Tibial artery (tissue), 4 donors: Measurements from ENCODE around the gene CTIF.

Experiments
- DNase-seq, 2 donors: peaks; one replicate each; pipeline ENCODE4 v3.0.0-alpha.2; 2019
- H3K27ac ChIP-seq, 2 donors: fragments of 200-600 bp; sonication (generic) in 1 of 2; 1 replicate in 1 of 2; 2 replicates in 1 of 2; pipeline ENCODE4 v1.5.1; 2018 to 2019; ENCODE audit warnings: mild to moderate bottlenecking in 1 of 2
- H3K27me3 ChIP-seq, 2 donors: fragments of 200-600 bp; sonication (generic) in 1 of 2; one replicate each; pipeline versions ENCODE4 v1.5.1 to v1.6.0; 2016 to 2019
- H3K36me3 ChIP-seq, 3 donors: fragments of 200-600 bp; sonication (generic) in 2 of 3; one replicate each; pipeline ENCODE4 v1.5.1; 2016 to 2019; ENCODE audit warnings: mild to moderate bottlenecking in 2 of 3
- H3K4me1 ChIP-seq, 4 donors: fragments of 200-600 bp; sonication (generic) in 2 of 4; 1 replicate in 3 of 4; 2 replicates in 1 of 4; pipeline ENCODE4 v1.5.1; 2016 to 2019
- H3K4me3 ChIP-seq, 2 donors: fragments of 200-600 bp; sonication (generic) in 1 of 2; 1 replicate in 1 of 2; 2 replicates in 1 of 2; pipeline ENCODE4 v1.5.1; 2018 to 2019; ENCODE audit warnings: mild to moderate bottlenecking in 2 of 2
- H3K9me3 ChIP-seq, 3 donors: fragments of 200-600 bp; sonication (generic) in 1 of 3; one replicate each; pipeline ENCODE4 v1.5.1; 2016 to 2019
- intact Hi-C: fragments of 100-400 bp; cut with DNase I; formaldehyde crosslinking; loops from one replicate; pipeline ENCODE4 v1.15.0; 2023; ENCODE audit warnings: low total_unique reads
- TF ChIP-seq, protein P1 (sequence below), 2 experiments: fragments of 200-600 bp in 1 of 2; fragments of 450-650 bp in 1 of 2; IDR thresholded peaks; one replicate each; pipeline ENCODE4 v1.5.1; 2017 to 2019; ENCODE audit warnings: antibody characterized with exemption in 2 of 2, mild to moderate bottlenecking in 1 of 2, moderate library complexity in 1 of 2

The CTIF gene

DNA sequence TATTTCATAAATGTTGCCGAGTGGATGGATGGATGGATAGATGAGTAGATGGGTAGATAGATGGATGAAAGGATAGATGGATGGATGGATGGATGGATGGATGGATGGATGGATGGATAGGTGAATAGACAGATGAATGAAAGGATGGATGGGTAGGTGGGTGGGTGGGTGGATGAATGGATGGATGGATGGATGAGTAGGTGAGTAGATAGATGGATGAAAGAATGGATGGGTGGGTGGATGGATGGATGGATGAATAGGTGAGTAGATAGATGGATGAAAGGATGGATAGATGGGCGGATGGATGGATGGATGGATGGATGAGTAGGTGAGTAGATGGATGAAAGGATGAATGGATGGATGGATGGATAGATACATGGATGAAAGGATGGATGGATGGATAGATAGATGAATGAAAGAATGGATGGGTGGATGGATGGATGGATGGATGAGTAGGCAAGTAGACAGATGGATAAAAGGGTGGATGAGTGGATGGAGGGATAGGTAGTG is 307.6 kb downstream of the CTIF start:
- Histone ChIP-seq H3K9me3 (no peaks in the 10 kb centered on the region), H3K36me3 (peaks cover 0 to 4% (median 0%) of the 10 kb centered on the region in 3 donors), H3K27ac (no peak overlapping the region), H3K4me1 (peaks cover 0 to 76% (median 57%) of the 10 kb centered on the region in 4 donors), H3K27me3 (no peaks in the 10 kb centered on the region), H3K4me3 (no peak overlapping the region)
- intact Hi-C loops = no loop called here
- DNase-seq = no peak
- TF ChIP-seq, protein P1, sequence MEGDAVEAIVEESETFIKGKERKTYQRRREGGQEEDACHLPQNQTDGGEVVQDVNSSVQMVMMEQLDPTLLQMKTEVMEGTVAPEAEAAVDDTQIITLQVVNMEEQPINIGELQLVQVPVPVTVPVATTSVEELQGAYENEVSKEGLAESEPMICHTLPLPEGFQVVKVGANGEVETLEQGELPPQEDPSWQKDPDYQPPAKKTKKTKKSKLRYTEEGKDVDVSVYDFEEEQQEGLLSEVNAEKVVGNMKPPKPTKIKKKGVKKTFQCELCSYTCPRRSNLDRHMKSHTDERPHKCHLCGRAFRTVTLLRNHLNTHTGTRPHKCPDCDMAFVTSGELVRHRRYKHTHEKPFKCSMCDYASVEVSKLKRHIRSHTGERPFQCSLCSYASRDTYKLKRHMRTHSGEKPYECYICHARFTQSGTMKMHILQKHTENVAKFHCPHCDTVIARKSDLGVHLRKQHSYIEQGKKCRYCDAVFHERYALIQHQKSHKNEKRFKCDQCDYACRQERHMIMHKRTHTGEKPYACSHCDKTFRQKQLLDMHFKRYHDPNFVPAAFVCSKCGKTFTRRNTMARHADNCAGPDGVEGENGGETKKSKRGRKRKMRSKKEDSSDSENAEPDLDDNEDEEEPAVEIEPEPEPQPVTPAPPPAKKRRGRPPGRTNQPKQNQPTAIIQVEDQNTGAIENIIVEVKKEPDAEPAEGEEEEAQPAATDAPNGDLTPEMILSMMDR (IDR thresholded peaks at IDR 0.05) = no peak

DNA sequence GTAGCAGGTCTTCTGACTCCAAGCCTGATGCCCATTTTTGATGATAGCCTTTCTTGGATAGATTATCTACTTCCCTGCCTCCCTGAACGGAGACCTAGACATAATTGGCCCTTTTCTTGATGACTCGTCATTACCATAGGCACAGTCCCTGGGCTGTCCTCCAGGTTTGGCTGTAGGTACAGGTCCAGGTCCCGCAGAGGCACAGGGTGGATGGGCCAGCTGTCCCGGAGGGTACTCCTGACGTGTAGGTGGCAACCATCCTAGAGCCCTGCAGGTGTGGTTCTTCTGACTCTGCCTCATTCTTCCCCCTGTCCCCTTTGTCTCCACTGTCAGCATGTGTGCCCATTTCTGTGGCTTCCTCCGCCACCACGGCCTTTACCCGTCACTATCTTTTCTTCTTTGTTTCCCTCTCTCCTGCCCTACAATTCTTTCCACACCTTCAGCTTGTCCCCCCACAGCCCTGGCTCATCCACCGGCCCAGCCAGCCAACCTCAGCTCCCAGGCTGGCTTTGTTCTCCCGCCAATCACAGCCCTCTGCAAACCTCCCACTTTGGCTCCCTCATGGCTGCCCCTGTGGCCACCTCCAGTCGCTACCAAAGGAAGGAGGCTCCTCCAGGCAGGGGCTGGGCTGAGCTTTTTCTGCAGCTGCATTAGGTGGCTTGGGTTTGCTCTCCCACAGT is 309.1 kb downstream of the CTIF start:
- DNase-seq = no peak
- H3K4me1 ChIP-seq = peaks cover 0 to 76% (median 46%) of the 10 kb centered on the region in 4 donors
- H3K27ac ChIP-seq = peak overlapping the region; percentile 46 to 80
- H3K36me3 ChIP-seq = peaks cover 0 to 4% (median 0%) of the 10 kb centered on the region in 3 donors
- H3K27me3 ChIP-seq = no peaks in the 10 kb centered on the region
- TF ChIP-seq, protein P1 (IDR thresholded peaks at IDR 0.05) = no peak
- no peak overlapping the region for H3K4me3 ChIP-seq
- no peaks in the 10 kb centered on the region for H3K9me3 ChIP-seq
- intact Hi-C loops = no loop called here

DNA sequence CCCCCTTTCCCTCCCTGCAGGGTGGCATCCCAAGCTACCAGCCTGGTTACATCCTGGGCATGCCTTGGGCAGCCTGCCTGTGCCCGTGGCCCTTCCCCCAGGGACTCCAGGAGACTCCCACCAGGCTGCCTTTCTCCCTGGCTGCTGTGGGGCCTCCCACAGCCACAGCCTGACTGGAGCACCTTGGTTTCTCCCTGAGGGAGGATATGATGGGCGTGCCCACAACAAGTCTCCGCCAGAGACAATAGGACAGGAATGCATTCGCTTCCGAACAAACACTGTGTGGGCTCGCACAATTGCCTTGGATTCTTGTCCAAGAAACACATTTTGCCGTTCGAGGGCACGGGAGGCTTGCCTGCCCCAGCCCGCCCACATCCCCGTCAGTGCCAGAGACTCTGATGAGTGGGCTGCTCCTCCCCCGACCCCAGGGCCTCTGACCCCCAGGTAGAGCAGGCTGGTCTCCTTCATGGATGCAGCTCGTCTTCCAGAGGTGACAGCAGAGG is 309.9 kb downstream of the CTIF start:
- H3K27me3 ChIP-seq = no peaks in the 10 kb centered on the region
- no peak overlapping the region for H3K4me3 ChIP-seq
- H3K4me1 ChIP-seq = peaks cover 0 to 76% (median 43%) of the 10 kb centered on the region in 4 donors
- H3K9me3 ChIP-seq = no peaks in the 10 kb centered on the region
- peaks cover 0 to 4% (median 0%) of the 10 kb centered on the region in 3 donors for H3K36me3 ChIP-seq
- DNase-seq = no peak
- TF ChIP-seq, protein P1 (IDR thresholded peaks at IDR 0.05) = no peak
- H3K27ac ChIP-seq = peak overlapping the region; percentile 46 to 80
- intact Hi-C loops = no loop called here

DNA sequence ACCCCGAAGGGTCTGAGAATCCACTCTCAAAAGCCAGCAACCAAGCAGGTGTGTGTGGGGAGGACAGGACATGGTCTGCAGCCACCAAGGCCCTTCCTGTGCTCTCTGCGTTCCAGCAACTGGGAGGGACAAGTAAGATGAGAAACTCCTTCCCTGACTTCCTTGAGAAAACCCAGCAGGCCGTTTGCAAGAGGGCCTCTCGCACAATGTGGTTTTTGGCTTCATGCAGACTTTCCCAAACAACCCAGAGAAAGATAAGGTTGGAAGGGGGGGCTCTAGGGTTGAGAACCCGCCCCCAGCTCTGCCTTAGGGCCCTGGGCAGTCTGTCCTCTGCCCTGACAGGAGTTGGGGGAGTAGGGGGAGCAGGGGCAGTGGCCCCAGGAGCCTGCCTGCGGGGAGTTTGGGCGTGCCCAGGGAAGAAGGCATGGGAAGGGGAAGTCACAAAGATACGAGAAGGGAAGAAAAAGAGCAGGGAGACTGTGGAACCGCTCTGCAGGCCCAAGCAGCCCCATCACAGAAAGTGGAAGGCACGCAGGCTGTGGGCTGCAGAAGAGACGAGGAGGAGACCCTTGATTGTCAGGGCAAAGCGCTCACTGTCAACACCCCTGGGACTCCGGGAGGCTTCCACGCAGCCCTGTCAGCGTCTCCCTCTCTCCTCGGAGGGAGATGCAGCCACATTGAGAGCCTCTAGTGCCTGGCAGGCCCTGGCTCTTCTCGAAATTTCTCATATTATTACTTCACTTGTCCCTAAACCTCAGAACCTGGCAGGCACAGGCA is 312.2 kb downstream of the CTIF start:
- no peak overlapping the region for H3K4me3 ChIP-seq
- H3K9me3 ChIP-seq = no peaks in the 10 kb centered on the region
- H3K27me3 ChIP-seq = no peaks in the 10 kb centered on the region
- TF ChIP-seq, protein P1 (IDR thresholded peaks at IDR 0.05) = no peak
- peaks cover 0 to 74% (median 43%) of the 10 kb centered on the region in 4 donors for H3K4me1 ChIP-seq
- DNase-seq = peak; percentile 50 to 85
- intact Hi-C loops = no loop called here
- peaks cover 0 to 5% (median 0%) of the 10 kb centered on the region in 3 donors for H3K36me3 ChIP-seq
- H3K27ac ChIP-seq = peak overlapping the region; percentile 76 to 80

DNA sequence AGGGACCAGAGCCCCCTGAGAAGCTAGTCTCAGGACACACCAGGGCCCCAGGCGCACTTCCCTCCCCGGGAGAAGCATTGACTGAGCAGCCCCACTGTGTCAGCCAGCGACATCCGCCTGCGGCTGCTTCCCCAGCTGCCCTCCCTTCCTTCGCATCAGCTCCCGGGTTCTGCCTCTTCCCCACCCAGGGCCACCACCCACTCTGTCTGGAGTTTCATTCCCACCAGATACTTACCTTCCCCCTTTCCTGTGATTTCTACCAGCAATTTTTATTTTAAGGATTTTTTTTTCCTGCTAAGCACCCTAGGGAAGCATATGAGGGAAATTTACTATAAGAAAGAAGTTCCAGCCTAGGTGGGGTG is 312.7 kb downstream of the CTIF start:
- peak; percentile 59 to 85 for DNase-seq
- peak overlapping the region; percentile 76 to 80 for H3K27ac ChIP-seq
- peaks cover 0 to 5% (median 0%) of the 10 kb centered on the region in 3 donors for H3K36me3 ChIP-seq
- H3K4me1 ChIP-seq = peaks cover 0 to 74% (median 43%) of the 10 kb centered on the region in 4 donors
- TF ChIP-seq, protein P1 (IDR thresholded peaks at IDR 0.05) = no peak
- no peak overlapping the region for H3K4me3 ChIP-seq
- intact Hi-C loops = no loop called here
- H3K27me3 ChIP-seq = no peaks in the 10 kb centered on the region
- no peaks in the 10 kb centered on the region for H3K9me3 ChIP-seq
